IPS-18a (cell line): Measurements from ENCODE around the gene SLC7A8.

Experiments
- H3K27ac ChIP-seq: one replicate; pipeline ENCODE4 v1.5.1; 2013; ENCODE audit warnings: low read length
- H3K27me3 ChIP-seq: one replicate; pipeline ENCODE4 v1.6.1; 2013; ENCODE audit warnings: mild to moderate bottlenecking, low read length; ENCODE audit not compliant: control insufficient read depth, insufficient read depth
- H3K36me3 ChIP-seq: one replicate; pipeline ENCODE4 v1.6.1; 2013; ENCODE audit warnings: low read depth, low read length; ENCODE audit not compliant: control insufficient read depth
- H3K4me1 ChIP-seq: one replicate; pipeline ENCODE4 v1.6.1; 2013; ENCODE audit warnings: low read depth, low read length; ENCODE audit not compliant: control insufficient read depth
- H3K4me3 ChIP-seq: one replicate; pipeline ENCODE4 v1.5.1; 2013; ENCODE audit warnings: low read length
- H3K9ac ChIP-seq: one replicate; pipeline ENCODE4 v1.6.1; 2013; ENCODE audit warnings: mild to moderate bottlenecking, low read length, moderate library complexity
- H3K9me3 ChIP-seq: one replicate; pipeline ENCODE4 v1.6.1; 2013; ENCODE audit warnings: low read depth, low read length; ENCODE audit not compliant: control insufficient read depth

The SLC7A8 gene

DNA sequence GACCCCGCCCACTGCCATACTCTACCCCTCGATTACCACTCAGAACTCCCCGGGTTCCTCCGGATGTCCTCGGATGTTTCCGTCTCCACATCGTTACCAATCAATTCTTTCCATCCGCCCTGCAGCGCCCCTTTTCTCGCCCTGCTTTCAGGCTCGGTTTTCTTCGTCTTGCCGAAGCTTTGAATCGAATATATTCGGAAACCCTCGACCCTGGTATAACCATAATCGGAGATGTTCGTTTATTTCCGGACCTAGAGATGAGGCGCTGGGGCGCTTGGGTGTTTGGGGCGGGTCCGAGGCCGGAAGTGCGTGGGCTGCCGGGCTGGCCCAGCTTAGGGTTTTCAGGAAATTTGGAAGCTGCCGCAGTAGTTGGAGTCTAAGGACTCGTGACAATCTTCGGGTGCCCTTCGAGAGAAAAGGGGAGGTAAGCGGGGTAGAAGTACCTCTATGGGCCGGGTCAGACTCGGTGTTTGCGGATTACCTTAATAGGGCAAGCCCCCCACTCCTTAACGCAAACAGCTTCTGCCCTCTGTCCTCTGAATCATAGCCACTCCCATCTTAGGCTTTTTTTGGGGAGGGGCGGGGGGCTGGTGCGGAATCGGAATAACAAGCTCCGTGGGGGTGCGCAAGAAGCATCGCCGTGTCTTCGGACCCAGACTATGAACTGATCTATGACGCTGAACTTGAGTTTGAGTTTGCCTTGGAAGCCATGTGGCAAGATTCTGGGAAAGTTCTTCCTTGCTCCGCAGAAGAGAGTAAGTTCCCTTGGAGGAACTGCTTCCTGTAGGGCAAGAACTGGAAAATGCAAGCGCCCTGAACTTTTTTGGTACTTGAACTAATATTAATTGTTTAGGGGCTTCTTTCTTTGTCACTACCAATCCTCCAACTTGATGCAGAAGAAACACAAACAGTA lies 88.0 kb downstream of the SLC7A8 start, which contains the start of gene C14orf119:
Gene C14orf119 (plus strand): TSS at position 310 of the 913 bp plus-strand sequence. CDS start 2,154 bp downstream, outside the sequence.
- Histone ChIP-seq H3K4me1 (peaks cover 7% of the 10 kb centered on the region), H3K27me3 (no peaks in the 10 kb centered on the region), H3K36me3 (peaks cover 40% of the 10 kb centered on the region), H3K9ac (peak within 1 kb of the TSS; percentile 90), H3K27ac (peak within 1 kb of the TSS; percentile 79), H3K4me3 (peak within 1 kb of the TSS; percentile 88), H3K9me3 (no peaks in the 10 kb centered on the region)

DNA sequence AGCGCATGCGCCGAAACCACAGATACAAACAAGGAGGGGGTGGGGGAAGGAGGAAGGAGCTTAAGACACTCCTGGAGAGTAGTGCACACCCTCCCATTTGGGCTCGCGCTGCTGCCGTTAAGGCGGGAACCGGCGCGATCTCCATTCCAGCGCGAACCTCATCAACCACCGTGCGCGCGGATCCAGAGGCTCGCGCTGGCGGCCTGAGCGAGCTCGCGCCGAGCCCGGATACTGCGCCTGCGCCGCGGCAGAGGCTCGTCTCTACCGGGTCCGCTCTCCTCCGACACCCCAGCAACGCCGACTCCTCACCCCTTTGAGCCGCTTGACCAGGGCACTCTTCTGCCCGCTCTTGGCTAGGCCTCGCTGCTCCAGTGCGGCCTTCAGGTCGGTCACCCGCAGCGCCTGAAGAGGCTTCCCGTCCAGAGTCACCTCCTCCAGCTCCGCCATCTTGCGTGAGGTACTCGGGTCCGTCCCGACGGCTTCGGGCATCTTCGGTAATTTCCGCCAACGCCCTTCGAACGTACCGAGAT lies 88.7 kb downstream of the SLC7A8 start, which contains the start of gene ACIN1:
Gene ACIN1 (minus strand): TSS at position 471 of the 530 bp plus-strand sequence. CDS start 24 bp downstream, at position 447.
- peak within 1 kb of the TSS; percentile 79 for H3K27ac ChIP-seq

GRCh38 chr14:23093991-23094665 lies 89.3 kb downstream of the SLC7A8 start:
- H3K27ac ChIP-seq, result peak overlapping the region; percentile 76
- peak overlapping the region; percentile 88 for H3K4me3 ChIP-seq
- H3K4me1 ChIP-seq, result peaks cover 7% of the 10 kb centered on the region
- H3K27me3 ChIP-seq, result no peaks in the 10 kb centered on the region
- peak overlapping the region; percentile 90 for H3K9ac ChIP-seq
- H3K9me3 ChIP-seq, result no peaks in the 10 kb centered on the region
- H3K36me3 ChIP-seq, result peaks cover 53% of the 10 kb centered on the region

More for the DNA sequence above, 88.7 kb downstream of the SLC7A8 start, which contains the start of gene ACIN1:
- Histone ChIP-seq H3K27me3 (no peaks in the 10 kb centered on the region), H3K4me3 (peak within 1 kb of the TSS; percentile 88), H3K36me3 (peaks cover 47% of the 10 kb centered on the region), H3K9ac (peak within 1 kb of the TSS; percentile 90), H3K4me1 (peaks cover 7% of the 10 kb centered on the region), H3K9me3 (no peaks in the 10 kb centered on the region)

- Histone ChIP-seq H3K9ac (no peak overlapping the region), H3K4me3 (peak overlapping the region; percentile 88), H3K36me3 (peaks cover 56% of the 10 kb centered on the region), H3K4me1 (peaks cover 7% of the 10 kb centered on the region), H3K27me3 (no peaks in the 10 kb centered on the region), H3K9me3 (no peaks in the 10 kb centered on the region), H3K27ac (no peak overlapping the region)
Measured at GRCh38 chr14:23093526-23093925, 89.9 kb downstream of the SLC7A8 start.

- Histone ChIP-seq H3K36me3 (peaks cover 56% of the 10 kb centered on the region), H3K4me3 (peak overlapping the region; percentile 88), H3K9me3 (no peaks in the 10 kb centered on the region), H3K4me1 (peaks cover 7% of the 10 kb centered on the region), H3K27ac (no peak overlapping the region), H3K9ac (no peak overlapping the region), H3K27me3 (no peaks in the 10 kb centered on the region)
Measured at GRCh38 chr14:23093104-23093503, 90.4 kb downstream of the SLC7A8 start.

DNA sequence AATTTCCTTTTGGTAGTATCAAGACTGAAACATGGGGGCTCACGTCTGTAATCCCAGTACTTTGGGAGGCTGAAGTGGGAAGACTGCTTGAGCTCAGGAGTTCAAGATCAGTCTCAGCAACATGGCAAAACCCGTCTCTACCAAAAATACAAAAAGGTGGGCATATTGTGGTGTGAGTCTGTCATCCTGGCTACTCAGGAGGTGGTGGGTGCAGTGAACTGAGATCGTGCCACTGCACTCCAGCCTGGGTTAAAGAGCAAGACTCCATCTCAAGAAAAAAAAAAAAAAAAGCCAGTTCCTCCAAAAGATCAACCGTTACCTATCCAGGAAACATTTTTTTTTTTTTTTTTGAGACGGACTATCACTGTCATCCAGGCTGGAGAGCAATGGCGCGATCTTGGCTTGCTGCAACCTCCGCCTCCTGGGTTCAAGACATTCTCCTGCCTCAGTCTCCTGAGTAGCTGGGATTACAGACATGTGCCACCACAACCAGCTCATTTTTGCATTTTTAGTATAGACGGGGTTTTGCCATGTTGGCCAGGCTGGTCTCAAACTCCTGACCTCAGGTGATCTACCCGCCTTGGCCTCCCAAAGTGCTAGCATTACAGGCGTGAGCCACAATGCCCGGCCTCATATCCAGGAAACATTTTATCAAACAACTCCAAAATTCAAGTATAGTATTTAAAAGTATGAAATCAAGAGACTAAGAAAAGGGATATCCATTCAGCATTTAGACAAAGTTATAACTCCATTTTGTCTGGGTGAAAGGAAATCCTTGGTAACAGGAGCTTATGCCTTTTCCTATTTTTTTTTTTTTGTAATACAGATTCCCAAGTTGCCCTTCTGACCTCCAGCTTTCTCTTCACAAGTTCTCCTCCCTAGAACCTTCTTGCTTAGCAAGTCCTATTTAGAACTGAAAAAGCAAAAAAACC lies 91.9 kb downstream of the SLC7A8 start:
- H3K27ac ChIP-seq, result no peak overlapping the region
- no peaks in the 10 kb centered on the region for H3K9me3 ChIP-seq
- H3K4me1 ChIP-seq, result peaks cover 7% of the 10 kb centered on the region
- peaks cover 63% of the 10 kb centered on the region for H3K36me3 ChIP-seq
- no peak overlapping the region for H3K4me3 ChIP-seq
- no peak overlapping the region for H3K9ac ChIP-seq
- no peaks in the 10 kb centered on the region for H3K27me3 ChIP-seq

GRCh38 chr14:23090254-23090636 lies 93.2 kb downstream of the SLC7A8 start:
- no peaks in the 10 kb centered on the region for H3K9me3 ChIP-seq
- no peak overlapping the region for H3K4me3 ChIP-seq
- no peak overlapping the region for H3K27ac ChIP-seq
- H3K9ac ChIP-seq, result no peak overlapping the region
- H3K27me3 ChIP-seq, result no peaks in the 10 kb centered on the region
- peaks cover 76% of the 10 kb centered on the region for H3K36me3 ChIP-seq
- H3K4me1 ChIP-seq, result peaks cover 7% of the 10 kb centered on the region

- Histone ChIP-seq H3K27ac (no peak overlapping the region), H3K4me3 (no peak overlapping the region), H3K4me1 (peaks cover 7% of the 10 kb centered on the region), H3K9ac (no peak overlapping the region), H3K36me3 (peaks cover 77% of the 10 kb centered on the region), H3K27me3 (no peaks in the 10 kb centered on the region), H3K9me3 (no peaks in the 10 kb centered on the region)
Measured at GRCh38 chr14:23089498-23090253, 93.8 kb downstream of the SLC7A8 start.

DNA sequence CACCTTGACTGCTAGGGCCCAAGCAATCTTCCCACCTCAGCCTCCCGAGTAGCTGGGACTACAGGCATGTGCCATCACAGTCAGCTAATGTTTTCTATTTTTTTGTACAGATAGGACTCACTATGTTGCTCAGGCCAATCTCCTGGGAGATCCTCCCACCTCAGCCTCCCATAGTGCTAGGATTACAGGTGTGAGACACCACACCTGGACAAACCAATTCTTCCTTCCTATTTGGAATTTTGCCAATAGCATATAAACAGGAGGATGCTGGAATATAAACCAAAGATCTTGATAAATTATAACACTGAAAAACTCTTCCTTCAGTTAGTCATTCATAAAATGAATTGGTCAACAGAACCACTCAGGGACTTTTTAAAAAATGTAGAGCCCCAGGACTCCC lies 96.9 kb downstream of the SLC7A8 start:
- peaks cover 73% of the 10 kb centered on the region for H3K36me3 ChIP-seq
- no peaks in the 10 kb centered on the region for H3K4me1 ChIP-seq
- H3K9ac ChIP-seq, result no peak overlapping the region
- no peak overlapping the region for H3K4me3 ChIP-seq
- H3K27me3 ChIP-seq, result no peaks in the 10 kb centered on the region
- H3K9me3 ChIP-seq, result no peaks in the 10 kb centered on the region
- no peak overlapping the region for H3K27ac ChIP-seq

DNA sequence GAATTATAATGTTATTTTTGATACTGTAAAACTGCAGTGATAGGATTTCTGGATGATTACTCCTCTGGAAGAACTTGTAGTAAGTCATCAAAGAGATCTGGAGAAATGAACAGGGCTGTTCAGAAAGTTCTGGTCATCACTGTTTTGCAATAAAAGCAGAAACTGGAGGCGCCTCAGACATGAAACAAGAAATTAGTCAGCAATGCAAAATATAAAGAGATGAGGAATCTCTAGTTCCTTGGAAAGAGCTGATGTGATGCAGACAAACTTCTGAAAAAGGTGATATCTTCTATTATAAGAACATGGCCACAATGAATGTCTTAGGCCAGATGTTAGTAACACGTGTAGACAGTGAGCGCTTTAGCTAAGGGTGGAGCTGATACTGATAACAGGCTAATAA lies 98.0 kb downstream of the SLC7A8 start:
- Histone ChIP-seq H3K9ac (no peak overlapping the region), H3K9me3 (no peaks in the 10 kb centered on the region), H3K4me3 (no peak overlapping the region), H3K27me3 (no peaks in the 10 kb centered on the region), H3K4me1 (no peaks in the 10 kb centered on the region), H3K36me3 (peaks cover 78% of the 10 kb centered on the region), H3K27ac (no peak overlapping the region)
